K562 (cell line): ENCODE results near the gene TBC1D17. TPM values are rescaled to one million over a fixed set of nuclear protein-coding genes. Genes with fewer than 3 reads are reported as not detected.
A peak's percentile ranks its signal among the peaks of the same experiment; 100 is the strongest.

Experiments used
- ATF3 ChIP-seq, 2 experiments: fragments of 450-650 bp in 1 of 2; sonication (generic) in 1 of 2; formaldehyde crosslinking in 1 of 2; IDR thresholded peaks in 1 of 2; conservative IDR thresholded peaks in 1 of 2; 2 replicates each; pipeline versions ENCODE4 v1.6.1 to v1.8.1; 2016 to 2023; ENCODE audit warnings: mild to moderate bottlenecking in 2 of 2, moderate library complexity in 2 of 2, inconsistent platforms in 1 of 2, missing genetic modification reagents in 1 of 2
- ATF4 ChIP-seq: fragments of 450-650 bp; formaldehyde crosslinking; IDR thresholded peaks from 2 replicates; pipeline ENCODE4 v1.4.0; 2022; ENCODE audit warnings: mild to moderate bottlenecking, moderate library complexity
- BACH1 ChIP-seq: fragments of 200-800 bp; sonication (Bioruptor generic); IDR thresholded peaks from 2 replicates; pipeline ENCODE4 v1.6.1; 2016; ENCODE audit warnings: missing genetic modification characterization, missing compliant biosample characterization
- CXXC5 ChIP-seq: fragments of 250-450 bp; sonication (Bioruptor Pico); IDR thresholded peaks from 2 replicates; pipeline ENCODE4 v1.8.0; 2022; ENCODE audit warnings: inconsistent platforms, mild to moderate bottlenecking, moderate library complexity
- HEY1 ChIP-seq: fragments of 250-450 bp; sonication (Bioruptor Pico); IDR thresholded peaks from 2 replicates; pipeline ENCODE4 v1.5.0; 2020; ENCODE audit warnings: mild to moderate bottlenecking, moderate library complexity, borderline replicate concordance
- KAT7 ChIP-seq: sonication (generic); formaldehyde crosslinking; IDR thresholded peaks from 2 replicates; pipeline ENCODE4 v1.8.0; 2022; ENCODE audit warnings: missing genetic modification reagents, mild to moderate bottlenecking, borderline replicate concordance
- MTA3 ChIP-seq: fragments of 450-650 bp; formaldehyde crosslinking; IDR thresholded peaks from 2 replicates; pipeline ENCODE4 v1.6.1; 2017; ENCODE audit warnings: mild to moderate bottlenecking, borderline replicate concordance
- NR2C1 ChIP-seq, 2 experiments: fragments of 450-650 bp; IDR thresholded peaks; 2 replicates each; pipeline ENCODE4 v1.6.1; 2017; ENCODE audit warnings: mild to moderate bottlenecking in 2 of 2, antibody characterized with exemption in 1 of 2, inconsistent platforms in 1 of 2, missing compliant biosample characterization in 1 of 2, missing genetic modification characterization in 1 of 2
- PTRF ChIP-seq: fragments of 450-650 bp; IDR thresholded peaks from 2 replicates; pipeline ENCODE4 v1.6.1; 2016; ENCODE audit warnings: mild to moderate bottlenecking, missing genetic modification characterization, missing compliant biosample characterization
- SRSF3 ChIP-seq: fragments of 200-400 bp; formaldehyde crosslinking; IDR thresholded peaks from 2 replicates; pipeline ENCODE4 v1.6.1; 2016; ENCODE audit warnings: mild to moderate bottlenecking, low read length, moderate library complexity; ENCODE audit not compliant: insufficient read depth
- STAT5B ChIP-seq: fragments of 250-450 bp; sonication (Bioruptor Pico); IDR thresholded peaks from 2 replicates; pipeline ENCODE4 v1.8.0; 2021; ENCODE audit warnings: mild to moderate bottlenecking, inconsistent platforms
- TAF7 ChIP-seq: fragments of 450-650 bp; IDR thresholded peaks from 2 replicates; pipeline ENCODE4 v1.6.1; 2016; ENCODE audit warnings: missing genetic modification characterization, missing compliant biosample characterization
- THAP7 ChIP-seq: fragments of 250-450 bp; sonication (Bioruptor Pico); IDR thresholded peaks from 2 replicates; pipeline ENCODE4 v1.5.0; 2021
- ZBED1 ChIP-seq: IDR thresholded peaks from 2 replicates; pipeline ENCODE4 v1.6.1; 2014
- ZNF121 ChIP-seq: sonication (generic); formaldehyde crosslinking; conservative IDR thresholded peaks from 2 replicates; pipeline ENCODE4 v1.8.0; 2022; ENCODE audit warnings: missing genetic modification reagents
- ZNF239 ChIP-seq: fragments of 250-450 bp; sonication (Bioruptor Pico); IDR thresholded peaks from 2 replicates; pipeline ENCODE4 v1.4.0; 2020; ENCODE audit warnings: mild to moderate bottlenecking
- ZNF274 ChIP-seq: IDR thresholded peaks from 2 replicates; pipeline ENCODE4 v1.6.1; 2011; ENCODE audit warnings: low read depth, mild to moderate bottlenecking, low read length, moderate library complexity, borderline replicate concordance
- ZNF444 ChIP-seq: fragments of 250-450 bp; sonication (Bioruptor Pico); IDR thresholded peaks from 2 replicates; pipeline ENCODE4 v1.4.0; 2020; ENCODE audit warnings: mild to moderate bottlenecking, moderate library complexity
- ZNF589 ChIP-seq: fragments of 200-800 bp; sonication (Bioruptor generic); IDR thresholded peaks from 2 replicates; pipeline ENCODE4 v1.6.1; 2016; ENCODE audit warnings: low read depth, missing genetic modification characterization, missing compliant biosample characterization
- ZNF77 ChIP-seq: fragments of 250-450 bp; sonication (Bioruptor Pico); IDR thresholded peaks from 2 replicates; pipeline ENCODE4 v1.5.0; 2020
- polyA plus RNA-seq, 8 experiments: library from polyadenylated mRNA; depleted of rRNA in 4 of 8; stranded (reverse) in 5 of 8; unstranded in 3 of 8; fragments of >200 nt; fragmentation: Nextera tagmentation in 2 of 8; fragmentation: Illumina TruSeq in 1 of 8; extraction: Ambion mirVana in 2 of 8; extraction: Trizol in 1 of 8; gene quantifications; 2 replicates each; pipeline versions ENCODE4 v1.2.1 to v1.2.3, GENCODE V29; 2011 to 2014; ENCODE audit warnings: inconsistent platforms in 1 of 8, missing spikeins in 1 of 8
- total RNA-seq, 7 experiments: library from RNA; depleted of rRNA in 6 of 7; stranded (reverse); fragments of >200 nt in 6 of 7; fragmentation: Illumina TruSeq in 2 of 7; extraction: Trizol in 2 of 7; gene quantifications; 2 replicates each; pipeline versions ENCODE4 v1.2.1 to v1.2.3, GENCODE V29; 2011 to 2021; ENCODE audit warnings: low replicate concordance in 1 of 7
- TF ChIP-seq, protein P1 (sequence below): sonication (generic); formaldehyde crosslinking; IDR thresholded peaks from 2 replicates; pipeline ENCODE4 v1.8.1; 2023; ENCODE audit warnings: mild to moderate bottlenecking, missing genetic modification reagents

Gene TBC1D17
- total and polyA plus RNA-seq, 9 of the 15 experiments (the other 6 are each of a cell fraction or from before 2014, with no cell fraction given) = 0.42 to 16.0 (median 3.8) TPM

DNA sequence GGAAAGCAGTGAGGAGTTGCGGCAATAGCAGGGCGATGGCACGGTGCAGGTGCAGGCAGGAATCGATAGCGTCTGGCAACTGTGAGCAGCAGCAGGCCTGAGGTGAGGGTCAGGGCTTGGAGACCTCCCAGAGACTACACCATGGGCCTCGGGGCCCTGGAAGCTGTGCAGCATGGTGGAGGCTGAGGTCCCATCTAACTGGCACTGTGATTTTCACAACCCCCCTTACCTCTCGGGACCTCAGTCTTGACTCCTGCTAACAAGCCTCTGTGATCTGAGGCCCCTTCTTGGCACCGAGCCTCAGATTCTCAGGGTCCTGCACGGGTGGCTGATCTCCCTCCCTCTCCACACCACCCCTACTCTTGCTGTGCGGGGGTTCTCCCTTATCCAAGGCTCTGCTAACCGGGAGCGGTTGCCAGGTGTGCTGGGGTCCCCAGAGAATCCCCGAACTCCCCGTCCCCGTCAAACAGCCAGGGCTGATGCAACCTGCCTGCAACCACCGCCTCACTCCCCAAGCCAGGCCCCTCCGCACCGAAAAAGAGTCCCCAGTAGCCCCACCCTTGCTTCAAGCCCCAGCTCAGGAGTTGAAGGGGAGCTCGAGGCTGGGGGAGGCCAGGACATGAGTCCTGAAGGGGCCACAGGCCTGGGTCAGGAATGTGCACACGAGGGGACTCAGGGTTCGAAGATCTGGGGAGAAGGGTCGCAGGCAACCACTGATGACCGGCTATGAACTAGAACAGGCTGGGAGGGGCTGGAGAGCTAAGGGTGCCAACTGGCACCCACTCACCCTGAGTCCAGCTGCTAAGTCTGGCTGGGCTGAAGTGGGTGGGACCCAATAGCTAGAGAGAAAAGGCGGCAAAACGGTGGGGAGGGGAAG is 46.7 kb downstream of the TBC1D17 start (continued):
- peak; percentile 86; the same call in 1 of the 2 replicates for TF ChIP-seq HEY1 (CRISPR knock-in tag)
- peak; percentile 43; the same call in 1 of the 2 replicates for TF ChIP-seq BACH1
- no peak for TF ChIP-seq NR2C1 (IDR thresholded peaks at IDR 0.05)
- TF ChIP-seq NR2C1 (tag; IDR thresholded peaks at IDR 0.05) = peak; percentile 46
- TF ChIP-seq CXXC5 (CRISPR knock-in tag) = peak; percentile 91
- TF ChIP-seq ATF3 (IDR thresholded peaks at IDR 0.05) = peak; percentile 93
- TF ChIP-seq ATF3 (CRISPR knock-in tag; conservative IDR thresholded peaks at IDR 0.05) = no peak
- TF ChIP-seq ZNF444 = peak; percentile 38
- TF ChIP-seq ATF4 (CRISPR knock-in tag) = peak; percentile 100
- TF ChIP-seq ZNF121 (CRISPR knock-in tag) = no peak
- TF ChIP-seq STAT5B (CRISPR knock-in tag) = peak; percentile 52; the same call in 1 of the 2 replicates
- TF ChIP-seq MTA3 = peak; percentile 74; the same call in 1 of the 2 replicates
- TF ChIP-seq TAF7 (tag) = peak; percentile 79
- peak; percentile 73 for TF ChIP-seq THAP7 (CRISPR knock-in tag)
- TF ChIP-seq ZNF239 (CRISPR knock-in tag) = peak; percentile 33
- TF ChIP-seq, protein P1, sequence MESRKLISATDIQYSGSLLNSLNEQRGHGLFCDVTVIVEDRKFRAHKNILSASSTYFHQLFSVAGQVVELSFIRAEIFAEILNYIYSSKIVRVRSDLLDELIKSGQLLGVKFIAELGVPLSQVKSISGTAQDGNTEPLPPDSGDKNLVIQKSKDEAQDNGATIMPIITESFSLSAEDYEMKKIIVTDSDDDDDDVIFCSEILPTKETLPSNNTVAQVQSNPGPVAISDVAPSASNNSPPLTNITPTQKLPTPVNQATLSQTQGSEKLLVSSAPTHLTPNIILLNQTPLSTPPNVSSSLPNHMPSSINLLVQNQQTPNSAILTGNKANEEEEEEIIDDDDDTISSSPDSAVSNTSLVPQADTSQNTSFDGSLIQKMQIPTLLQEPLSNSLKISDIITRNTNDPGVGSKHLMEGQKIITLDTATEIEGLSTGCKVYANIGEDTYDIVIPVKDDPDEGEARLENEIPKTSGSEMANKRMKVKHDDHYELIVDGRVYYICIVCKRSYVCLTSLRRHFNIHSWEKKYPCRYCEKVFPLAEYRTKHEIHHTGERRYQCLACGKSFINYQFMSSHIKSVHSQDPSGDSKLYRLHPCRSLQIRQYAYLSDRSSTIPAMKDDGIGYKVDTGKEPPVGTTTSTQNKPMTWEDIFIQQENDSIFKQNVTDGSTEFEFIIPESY = no peak
- no peak for TF ChIP-seq ZNF77 (CRISPR knock-in tag)
- TF ChIP-seq PTRF (tag) = peak; percentile 52; the same call in 1 of the 2 replicates
- TF ChIP-seq ZNF274 = no peak
- 0 out of 2 replicates have a peak, but pooled peaks have one; percentile 13 for TF ChIP-seq KAT7 (CRISPR knock-in tag)
- no peak for TF ChIP-seq ZBED1
- TF ChIP-seq ZNF589 (CRISPR knock-in tag) = peak; percentile 91
- TF ChIP-seq SRSF3 = peak; percentile 95; the same call in 1 of the 2 replicates
